Hindlimb muscle (tissue), 1 donor: ENCODE measurements around the gene GDA. TPM values are rescaled to one million over a fixed set of nuclear protein-coding genes. Genes with fewer than 3 reads are reported as not detected.
A peak's percentile ranks its signal among the peaks of the same experiment; 100 is the strongest.
"Not testable (repeated sequence)": the region's sequence is repeated elsewhere in the genome, so short reads cannot be mapped to it uniquely, and the experiment has no call there.

Source experiments
- DNase-seq: peaks from one replicate; pipeline ENCODE4 v3.0.0-alpha.2; 2013
- polyA plus RNA-seq: library from polyadenylated mRNA; unstranded; fragments of 120-200 nt; gene quantifications from one replicate; pipeline ENCODE4 v1.2.1, GENCODE V29; 2013; ENCODE audit not compliant: insufficient read length

GDA gene
- polyA plus RNA-seq, 1 donor: 0.30 TPM

GRCh38 chr9:72280913-72281500, 131.8 kb downstream of the GDA start:
- peak; percentile 78 for DNase-seq

GRCh38 chr9:72289401-72289800, 140.2 kb downstream of the GDA start:
- no peak for DNase-seq

- no peak for DNase-seq
Observed at GRCh38 chr9:72290311-72290710, 141.1 kb downstream of the GDA start.

- not testable (repeated sequence) for DNase-seq
Observed at GRCh38 chr9:72291576-72291975, 142.3 kb downstream of the GDA start.

GRCh38 chr9:72292256-72292682, 143.0 kb downstream of the GDA start:
- DNase-seq: no peak

GRCh38 chr9:72292874-72293607, 143.8 kb downstream of the GDA start:
- no peak for DNase-seq

GRCh38 chr9:72294936-72295335, 145.7 kb downstream of the GDA start:
- no peak for DNase-seq

GRCh38 chr9:72297516-72297915, 148.3 kb downstream of the GDA start:
- DNase-seq: no peak

GRCh38 chr9:72299017-72299603, 149.9 kb downstream of the GDA start:
- no peak for DNase-seq

GRCh38 chr9:72300873-72301272, 151.6 kb downstream of the GDA start:
- DNase-seq: no peak

Other genes with a start within 250 kb of the GDA start
- 35.5 TPM for gene ABHD17B, start 238.2 kb upstream of the GDA start, polyA plus RNA-seq
- 21.3 TPM for gene C9orf85, start 237.8 kb upstream of the GDA start, polyA plus RNA-seq
- gene C9orf57, start 88.8 kb upstream of the GDA start, polyA plus RNA-seq: not detected
- 147 TPM for gene ZFAND5, start 215.8 kb downstream of the GDA start, polyA plus RNA-seq